Activated CD4-positive, CD25-positive, alpha-beta regulatory T cell treated with anti-CD3 and anti-CD28 coated beads, Interleukin-2, amount 50 U/mL, for 24 hours (primary cell): Measurements from ENCODE around the gene ELF1.
A peak's percentile ranks its signal among the peaks of the same experiment; 100 is the strongest.
"Not testable (repeated sequence)": the region's sequence is repeated elsewhere in the genome, so short reads cannot be mapped to it uniquely, and the experiment has no call there.

Source experiments
- ATAC-seq, 2 donors: fragments of 150-1000 bp; cut with Tn5 transposase; one replicate each; pipeline ENCODE4 v1.10.0; 2021; ENCODE audit warnings: mild to moderate bottlenecking in 1 of 2, moderate library complexity in 1 of 2

ELF1 gene

DNA sequence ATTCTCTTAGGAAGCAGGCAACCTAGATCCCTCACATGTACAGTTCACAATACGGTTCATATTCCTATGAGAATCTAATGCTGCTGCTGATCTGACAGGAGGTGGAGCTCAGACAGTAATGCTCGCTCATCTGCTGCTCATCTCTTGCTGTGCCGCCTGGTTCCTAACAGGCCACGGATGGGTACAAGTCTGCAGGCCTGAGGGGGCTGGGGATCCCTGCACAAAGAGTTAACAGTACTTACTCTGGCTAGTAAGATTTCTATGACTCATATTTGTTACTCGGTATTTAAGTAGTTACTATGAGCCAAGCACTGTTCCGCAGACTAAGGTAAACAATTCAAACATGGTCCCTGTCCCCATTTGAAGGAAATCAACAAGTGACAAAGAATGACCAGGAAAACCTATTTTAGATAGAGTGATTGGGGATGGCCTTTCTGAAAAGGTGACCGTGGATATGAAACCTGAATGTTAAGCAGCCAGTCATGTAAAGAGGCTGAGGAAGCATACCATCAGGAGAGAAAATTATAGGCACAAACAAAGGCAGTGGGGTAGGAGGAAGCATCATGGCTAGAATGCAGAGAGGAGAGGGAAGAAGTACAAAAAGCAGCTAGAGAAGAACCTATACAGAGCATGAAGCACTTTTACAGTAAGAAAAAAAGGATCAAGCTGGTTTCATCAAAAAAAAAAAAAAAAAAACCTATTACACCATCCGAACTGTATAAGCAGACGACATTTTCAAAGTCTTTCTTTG, 21.6 kb upstream of the ELF1 start:
- no peak for ATAC-seq

DNA sequence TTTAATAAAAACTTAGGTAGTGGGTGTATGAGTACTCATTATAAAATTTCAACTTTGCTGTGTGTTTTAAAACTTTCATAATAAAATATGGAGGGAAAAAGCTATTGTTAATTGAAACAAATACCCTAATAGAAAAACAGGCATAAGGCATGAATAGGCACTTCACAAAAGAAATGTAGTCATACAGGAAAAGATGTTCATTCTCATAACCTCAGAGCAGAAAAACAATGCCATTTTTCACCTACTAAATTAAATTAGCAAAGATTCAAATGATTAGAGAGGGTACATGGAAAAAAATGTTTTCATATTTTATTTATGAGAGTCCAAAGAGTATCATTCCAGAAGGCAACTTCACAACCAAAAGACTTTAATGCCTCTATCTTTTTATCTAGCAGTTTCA, 20.6 kb upstream of the ELF1 start:
- no peak for ATAC-seq

- ATAC-seq = not testable (repeated sequence)
Measured at GRCh38 chr13:41036557-41036956, 17.4 kb upstream of the ELF1 start.

DNA sequence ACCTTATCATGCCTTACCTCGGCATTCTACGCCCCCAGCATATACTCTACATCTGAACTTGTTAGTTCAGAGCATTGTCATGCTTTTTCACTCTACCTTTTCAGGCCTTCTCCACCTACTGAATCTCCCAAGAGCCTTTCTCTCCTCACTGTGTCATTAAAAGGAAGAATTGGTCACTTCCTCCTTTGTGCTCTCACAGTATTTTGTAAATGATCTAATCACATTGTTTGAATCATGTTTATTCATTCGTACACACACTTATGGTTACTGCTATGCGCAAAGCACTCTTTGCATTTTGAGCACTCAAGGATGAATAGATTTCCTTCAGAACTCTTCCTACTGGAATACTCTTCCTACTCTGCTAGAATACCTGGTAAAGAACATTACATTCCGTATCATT, 15.8 kb upstream of the ELF1 start:
- ATAC-seq = peak; percentile 28 to 30

DNA sequence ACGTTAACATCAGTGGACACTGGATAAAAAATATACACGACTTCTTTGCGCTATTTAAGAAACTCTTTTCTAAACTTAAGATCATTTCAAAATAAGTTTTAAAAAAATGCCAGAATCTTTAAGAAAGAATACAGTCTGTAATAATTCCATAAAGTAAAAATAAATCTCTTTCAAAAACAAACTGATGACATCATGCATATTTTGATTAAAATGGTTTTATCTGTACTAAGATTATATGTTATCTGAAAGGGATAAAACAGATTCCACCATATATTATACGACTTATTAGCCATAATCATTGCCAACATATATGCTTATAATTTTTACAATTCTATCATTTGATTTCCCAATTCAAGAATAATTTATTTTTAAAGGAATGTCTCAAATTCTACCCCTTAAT, 15.3 kb upstream of the ELF1 start:
- ATAC-seq = no peak

- ATAC-seq = peak; percentile 60 to 65
Measured at GRCh38 chr13:41032691-41033376, 13.7 kb upstream of the ELF1 start.

- ATAC-seq = peak in 1 of 2 donors; percentile 13
Measured at GRCh38 chr13:41029629-41030028, 10.5 kb upstream of the ELF1 start.

- ATAC-seq = no peak
Measured at GRCh38 chr13:41028051-41028450, 8.9 kb upstream of the ELF1 start.

GRCh38 chr13:41026788-41027187, 7.7 kb upstream of the ELF1 start:
- ATAC-seq = no peak

DNA sequence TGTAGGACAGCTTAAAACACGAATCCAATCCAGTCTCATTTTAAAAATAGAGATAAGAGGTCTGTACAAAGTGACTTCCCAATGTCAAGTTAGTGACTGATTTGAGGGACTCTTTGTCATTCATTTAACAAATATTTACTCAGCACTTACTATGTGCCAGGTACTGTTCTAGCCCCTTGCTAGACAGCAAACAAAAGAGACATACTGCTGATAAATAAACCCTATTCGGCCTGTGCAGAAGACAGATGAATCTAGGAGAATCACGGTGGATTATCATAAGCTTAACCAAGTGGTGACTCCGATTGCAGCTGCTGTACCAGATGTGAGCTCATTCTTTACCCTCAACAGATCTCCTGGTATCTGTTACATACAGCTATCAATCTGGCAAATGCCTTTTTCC, 6.4 kb upstream of the ELF1 start:
- no peak for ATAC-seq

- no peak for ATAC-seq
Measured at GRCh38 chr13:41019578-41020347, 647 bp upstream of the ELF1 start.

DNA sequence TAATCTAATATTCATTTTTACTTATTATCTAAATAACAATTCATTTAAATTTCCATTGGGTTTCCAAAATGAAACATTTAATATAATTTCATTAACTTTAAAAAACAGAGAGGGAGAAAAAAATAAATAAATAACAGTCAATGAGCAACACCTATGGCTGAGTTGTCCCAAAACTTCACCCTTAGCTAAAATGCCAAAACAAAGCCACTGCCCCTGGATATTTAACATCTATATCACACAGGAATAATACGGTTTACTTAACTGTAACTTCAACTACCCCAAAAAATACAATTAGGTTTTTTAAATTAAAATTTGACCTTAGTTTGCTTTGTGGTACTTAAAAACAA, 541 bp downstream of the ELF1 start:
- ATAC-seq = no peak

DNA sequence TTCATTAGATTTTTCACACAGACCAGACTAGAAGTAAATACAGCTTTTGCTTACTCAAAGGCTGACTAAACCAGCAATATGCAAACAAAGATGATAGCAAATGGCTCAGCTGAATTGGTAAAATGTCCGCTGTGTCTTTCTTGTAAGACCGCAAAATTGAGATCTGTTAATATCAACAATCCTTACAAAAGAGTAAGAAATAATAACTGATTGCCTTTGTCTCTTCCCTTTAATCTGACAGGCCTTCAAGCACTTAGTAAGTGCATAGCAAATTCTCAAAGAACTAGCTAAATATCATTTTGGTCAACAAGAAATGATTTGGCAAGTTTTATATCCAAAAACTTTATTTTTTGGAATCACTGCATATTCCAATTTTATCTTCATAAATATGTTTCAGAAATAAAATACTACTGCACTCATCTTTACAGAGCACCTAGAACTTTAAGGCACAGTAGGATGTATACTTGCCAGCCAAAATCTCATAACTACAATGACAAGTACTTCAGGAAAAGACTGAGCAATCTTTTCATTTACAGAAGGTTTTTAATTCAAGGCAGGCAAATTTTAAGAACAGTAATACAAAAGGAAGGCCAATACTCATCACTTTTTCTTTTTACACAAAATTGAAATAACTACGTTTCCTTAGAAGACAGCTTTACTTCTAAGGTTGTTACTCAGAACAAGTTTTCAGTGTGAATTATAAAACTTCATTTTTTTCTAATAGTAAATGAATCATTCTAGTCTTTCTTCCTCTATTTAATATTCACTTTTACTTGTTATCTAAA, 1.1 kb downstream of the ELF1 start:
- ATAC-seq = peak; percentile 32 to 43

DNA sequence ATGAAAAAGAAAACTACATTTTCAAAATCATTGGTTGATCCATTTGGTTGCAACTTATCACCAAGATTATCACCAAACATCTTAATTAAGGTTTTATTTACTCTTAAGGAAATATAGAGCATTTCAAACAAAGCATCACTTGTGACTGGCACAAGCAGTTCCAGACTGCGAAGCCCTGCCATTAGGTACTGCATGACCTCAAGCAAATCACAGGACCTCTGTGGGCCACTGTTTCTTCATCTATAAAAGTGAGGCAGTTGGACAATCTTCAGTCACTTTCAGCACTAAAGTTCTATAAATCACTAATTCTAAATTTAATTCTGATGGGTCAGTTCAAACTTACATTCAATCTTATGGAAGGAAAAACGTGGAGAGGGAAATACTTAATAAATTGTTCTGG, 2.0 kb downstream of the ELF1 start:
- ATAC-seq = no peak

- ATAC-seq = no peak
Measured at GRCh38 chr13:41015920-41016319, 3.2 kb downstream of the ELF1 start.

GRCh38 chr13:41013835-41014234, 5.3 kb downstream of the ELF1 start:
- ATAC-seq = peak; percentile 86

GRCh38 chr13:41012536-41012935, 6.6 kb downstream of the ELF1 start:
- no peak for ATAC-seq

DNA sequence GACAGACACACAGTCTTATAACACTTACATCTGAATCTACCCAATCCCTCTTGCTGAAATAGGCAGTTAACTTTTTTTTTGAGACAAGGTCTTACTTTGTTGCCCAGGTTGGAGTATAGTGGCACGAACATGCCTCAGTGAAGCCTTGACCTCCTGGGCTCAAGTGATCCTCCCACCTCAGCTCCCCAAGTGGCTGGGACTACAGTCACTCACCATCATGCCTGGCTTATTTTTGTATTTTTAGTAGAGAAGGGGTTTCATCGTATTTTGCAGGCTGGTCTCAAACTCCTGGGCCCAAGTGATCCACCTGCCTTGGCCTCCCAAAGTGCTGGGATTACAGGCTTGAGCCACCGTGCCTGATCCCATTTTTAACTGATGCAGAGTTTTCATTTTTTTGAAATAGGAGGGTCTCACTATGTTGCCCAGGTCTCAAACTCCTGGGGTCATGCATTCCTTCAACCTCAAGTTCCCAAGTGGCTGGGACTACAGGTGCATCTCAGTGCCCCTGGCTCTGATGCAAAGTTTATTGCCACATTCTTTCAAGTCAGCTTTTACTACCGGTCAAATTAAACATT, 7.6 kb downstream of the ELF1 start:
- no peak for ATAC-seq

DNA sequence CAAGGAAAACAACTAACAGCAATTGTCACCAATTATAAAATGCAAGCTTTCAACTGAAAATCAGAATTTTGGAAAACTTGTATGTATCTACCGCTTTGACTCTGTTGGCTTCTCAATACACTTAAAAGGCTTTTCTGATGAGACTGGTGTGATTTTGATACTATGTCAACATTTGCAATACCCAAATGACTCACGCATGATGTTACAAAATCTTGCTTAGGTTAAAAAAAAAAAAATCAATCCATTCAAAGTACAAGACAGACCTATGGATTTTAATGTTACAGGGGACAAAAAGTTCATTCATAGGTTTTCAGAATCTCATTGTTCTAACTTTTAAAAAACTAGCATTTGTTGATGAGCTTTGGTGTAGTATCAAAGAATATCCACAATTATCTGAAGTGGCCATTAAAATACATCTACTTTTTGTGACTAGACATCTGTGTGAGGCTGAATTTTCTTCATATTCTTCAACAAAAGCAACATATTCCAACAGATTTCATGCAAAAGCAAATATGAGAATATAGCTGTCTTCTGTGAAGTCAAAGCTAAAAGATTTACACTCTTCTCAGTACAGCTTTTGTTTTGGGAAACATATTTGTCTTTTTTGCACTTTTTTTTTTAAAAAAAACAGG, 10.7 kb downstream of the ELF1 start:
- peak; percentile 62 to 78 for ATAC-seq

- no peak for ATAC-seq
Measured at GRCh38 chr13:41007744-41008128, 11.4 kb downstream of the ELF1 start.

- no peak for ATAC-seq
Measured at GRCh38 chr13:41006978-41007743, 12.0 kb downstream of the ELF1 start.
